Keratinocyte (primary cell): ENCODE data around the gene TACR1. TPM values are rescaled to one million over a fixed set of nuclear protein-coding genes. Genes with fewer than 3 reads are reported as not detected.
A peak's percentile ranks its signal among the peaks of the same experiment; 100 is the strongest.

Experiments used
- DNase-seq: peaks from one replicate; pipeline ENCODE4 v3.0.0-alpha.2; 2011; ENCODE audit warnings: low read depth, missing footprints, low spot score
- FAIRE-seq: peaks from 2 replicates; lab custom pipeline; 2011; peaks lifted over from hg19 to GRCh38; lab: Jason Lieb, UNC
- H2AFZ ChIP-seq: 2 replicates; pipeline ENCODE4 v1.6.0; 2012; ENCODE audit warnings: low read length, control low read depth, inconsistent platforms; ENCODE audit not compliant: control insufficient read depth
- H3K27ac ChIP-seq: 2 replicates; pipeline ENCODE4 v1.5.1; 2011; ENCODE audit warnings: low read length; ENCODE audit not compliant: control insufficient read depth, insufficient read depth
- H3K27me3 ChIP-seq: 3 replicates; pipeline ENCODE4 v1.6.0; 2011; ENCODE audit warnings: low read length; ENCODE audit not compliant: control insufficient read depth, insufficient read depth; ENCODE audit errors: extremely low read depth
- H3K36me3 ChIP-seq, 2 experiments: 2 replicates in 1 of 2; 3 replicates in 1 of 2; pipeline ENCODE4 v1.5.1; 2011; ENCODE audit warnings: low read length in 2 of 2, mild to moderate bottlenecking in 1 of 2; ENCODE audit not compliant: control insufficient read depth in 2 of 2, insufficient read depth in 2 of 2; ENCODE audit errors: extremely low read depth in 1 of 2
- H3K4me1 ChIP-seq: 3 replicates; pipeline ENCODE4 v1.5.1; 2011; ENCODE audit warnings: low read length; ENCODE audit not compliant: control insufficient read depth, insufficient read depth; ENCODE audit errors: extremely low read depth
- H3K4me2 ChIP-seq: 3 replicates; pipeline ENCODE4 v1.6.0; 2011; ENCODE audit warnings: low read depth, low read length; ENCODE audit not compliant: control insufficient read depth, insufficient read depth; ENCODE audit errors: extremely low read depth
- H3K4me3 ChIP-seq, 3 experiments: fragments of 200-600 bp in 1 of 3; sonication (generic) in 1 of 3; 2 replicates in 2 of 3; 3 replicates in 1 of 3; pipeline ENCODE4 v1.5.1; 2011 to 2016; ENCODE audit warnings: low read length in 3 of 3, mild to moderate bottlenecking in 3 of 3, control low read depth in 2 of 3, inconsistent platforms in 1 of 3, low read depth in 1 of 3, mixed read lengths in 1 of 3, mixed run types in 1 of 3, moderate library complexity in 1 of 3; ENCODE audit not compliant: control insufficient read depth in 2 of 3, insufficient read depth in 2 of 3; ENCODE audit errors: extremely low read depth in 1 of 3
- H3K79me2 ChIP-seq: 2 replicates; pipeline ENCODE4 v1.6.0; 2012; ENCODE audit warnings: low read length; ENCODE audit not compliant: control insufficient read depth, insufficient read depth
- H3K9ac ChIP-seq: 3 replicates; pipeline ENCODE4 v1.6.0; 2011; ENCODE audit warnings: low read length; ENCODE audit not compliant: control insufficient read depth, insufficient read depth; ENCODE audit errors: extremely low read depth
- H3K9me1 ChIP-seq: 3 replicates; pipeline ENCODE4 v1.6.0; 2011; ENCODE audit warnings: low read length; ENCODE audit not compliant: control insufficient read depth, insufficient read depth; ENCODE audit errors: extremely low read depth
- H3K9me3 ChIP-seq: 2 replicates; pipeline ENCODE4 v1.5.1; 2012; ENCODE audit warnings: low read depth, low read length; ENCODE audit not compliant: control insufficient read depth
- H4K20me1 ChIP-seq: 3 replicates; pipeline ENCODE4 v1.6.0; 2011; ENCODE audit warnings: low read length; ENCODE audit not compliant: control insufficient read depth, insufficient read depth; ENCODE audit errors: extremely low read depth
- CTCF ChIP-seq, 3 experiments: IDR thresholded peaks in 1 of 3; conservative IDR thresholded peaks in 1 of 3; optimal IDR thresholded peaks in 1 of 3; 2 replicates in 2 of 3; 3 replicates in 1 of 3; pipeline versions ENCODE3 to v1.5.1; 2011; ENCODE audit warnings: low read length in 3 of 3, mild to moderate bottlenecking in 3 of 3, moderate library complexity in 2 of 3, control low read depth in 1 of 3, inconsistent platforms in 1 of 3; ENCODE audit not compliant: insufficient read depth in 2 of 3; ENCODE audit errors: extremely low read depth in 1 of 3
- EZH2 ChIP-seq: IDR thresholded peaks from one replicate; pipeline ENCODE4 v1.6.1; 2012; ENCODE audit warnings: inconsistent platforms, mild to moderate bottlenecking, low read length, moderate library complexity
- dilution Hi-C: fragments of 300-500 bp; cut with MboI; formaldehyde crosslinking; loops from one replicate; pipeline ENCODE4 v1.7.0; 2020; ENCODE audit warnings: low sequenced_read_pairs; ENCODE audit not compliant: extremely low pct_ligation_motif_present
- polyA plus RNA-seq, 5 experiments: library from polyadenylated mRNA; depleted of rRNA in 3 of 5; stranded (reverse) in 3 of 5; stranded (forward) in 1 of 5; unstranded in 1 of 5; fragments of >200 nt; gene quantifications; 1 replicate in 1 of 5; 2 replicates in 3 of 5; 3 replicates in 1 of 5; pipeline versions ENCODE4 v1.2.1 to v1.2.3, GENCODE V29; 2011 to 2012; ENCODE audit warnings: missing spikeins in 2 of 5, low read depth in 1 of 5, low replicate concordance in 1 of 5

TACR1 gene
- polyA plus RNA-seq, 1 donor (not counting 4 experiments of a cell fraction or from before 2014, with no cell fraction given), result not detected

GRCh38 chr2:75241696-75242095 lies 42.4 kb upstream of the TACR1 start:
- H3K4me2 ChIP-seq, result no peak overlapping the region
- H3K36me3 ChIP-seq, result no peaks in the 10 kb centered on the region
- DNase-seq (no peak), FAIRE-seq (no peak)
- H3K27ac ChIP-seq, result no peak overlapping the region
- H2AFZ ChIP-seq, result no peak overlapping the region
- no peaks in the 10 kb centered on the region for H3K79me2 ChIP-seq
- H3K4me1 ChIP-seq, result peaks cover 9% of the 10 kb centered on the region
- H3K9me3 ChIP-seq, result no peaks in the 10 kb centered on the region
- TF ChIP-seq CTCF (optimal IDR thresholded peaks at IDR 0.05 in 1 of 3, IDR thresholded peaks at IDR 0.05 in 1 of 3, conservative IDR thresholded peaks at IDR 0.05 in 1 of 3; ENCODE audit: extremely low read depth in 1 of 3, insufficient read depth in 2 of 3, low read length in 3 of 3), result peak in 1 of 3 experiments; percentile 31
- no peak for TF ChIP-seq EZH2
- dilution Hi-C loops, result loop anchor here (25.0 kb wide), 1 partner anchor 171 kb away; no protein-coding TSS in a partner anchor
- no peaks in the 10 kb centered on the region for H3K9me1 ChIP-seq
- H3K4me3 ChIP-seq, result no peak overlapping the region
- H3K9ac ChIP-seq, result no peak overlapping the region
- H4K20me1 ChIP-seq, result no peaks in the 10 kb centered on the region
- no peaks in the 10 kb centered on the region for H3K27me3 ChIP-seq

GRCh38 chr2:75238670-75239330 lies 39.5 kb upstream of the TACR1 start:
- Histone ChIP-seq H3K4me3 (no peak overlapping the region), H3K4me2 (peak overlapping the region; percentile 34), H3K9me1 (no peaks in the 10 kb centered on the region), H3K79me2 (no peaks in the 10 kb centered on the region), H3K36me3 (no peaks in the 10 kb centered on the region), H3K9me3 (no peaks in the 10 kb centered on the region), H2AFZ (peak overlapping the region; percentile 49), H3K27me3 (no peaks in the 10 kb centered on the region), H3K9ac (no peak overlapping the region), H3K27ac (peak overlapping the region; percentile 49), H4K20me1 (no peaks in the 10 kb centered on the region), H3K4me1 (peaks cover 9% of the 10 kb centered on the region)
- dilution Hi-C loops, result loop anchor here (25.0 kb wide), 1 partner anchor 174 kb away; no protein-coding TSS in a partner anchor
- FAIRE-seq (peak; percentile 80), DNase-seq (peak; percentile 23)
- TF ChIP-seq EZH2 (no peak), CTCF (optimal IDR thresholded peaks at IDR 0.05 in 1 of 3, IDR thresholded peaks at IDR 0.05 in 1 of 3, conservative IDR thresholded peaks at IDR 0.05 in 1 of 3; ENCODE audit: extremely low read depth in 1 of 3, insufficient read depth in 2 of 3, low read length in 3 of 3) (no peak)
